ENCODE results near the gene VSIG1.

- TF ChIP-seq, protein P1, sequence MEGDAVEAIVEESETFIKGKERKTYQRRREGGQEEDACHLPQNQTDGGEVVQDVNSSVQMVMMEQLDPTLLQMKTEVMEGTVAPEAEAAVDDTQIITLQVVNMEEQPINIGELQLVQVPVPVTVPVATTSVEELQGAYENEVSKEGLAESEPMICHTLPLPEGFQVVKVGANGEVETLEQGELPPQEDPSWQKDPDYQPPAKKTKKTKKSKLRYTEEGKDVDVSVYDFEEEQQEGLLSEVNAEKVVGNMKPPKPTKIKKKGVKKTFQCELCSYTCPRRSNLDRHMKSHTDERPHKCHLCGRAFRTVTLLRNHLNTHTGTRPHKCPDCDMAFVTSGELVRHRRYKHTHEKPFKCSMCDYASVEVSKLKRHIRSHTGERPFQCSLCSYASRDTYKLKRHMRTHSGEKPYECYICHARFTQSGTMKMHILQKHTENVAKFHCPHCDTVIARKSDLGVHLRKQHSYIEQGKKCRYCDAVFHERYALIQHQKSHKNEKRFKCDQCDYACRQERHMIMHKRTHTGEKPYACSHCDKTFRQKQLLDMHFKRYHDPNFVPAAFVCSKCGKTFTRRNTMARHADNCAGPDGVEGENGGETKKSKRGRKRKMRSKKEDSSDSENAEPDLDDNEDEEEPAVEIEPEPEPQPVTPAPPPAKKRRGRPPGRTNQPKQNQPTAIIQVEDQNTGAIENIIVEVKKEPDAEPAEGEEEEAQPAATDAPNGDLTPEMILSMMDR (IDR thresholded peaks at IDR 0.05; ENCODE audit: insufficient read depth, low read depth, low read length): no peak
- TF ChIP-seq EZH2 (IDR thresholded peaks at IDR 0.05; ENCODE audit: insufficient read depth, low read length): no peak
Measured at GRCh38 chrX:108044554-108045256, at the start of gene VSIG1.

Data from astrocyte (in vitro differentiated cells and primary cell).